Mucosa of descending colon (tissue), 3 donors: Measurements from ENCODE around the gene SCYGR7. TPM values are rescaled to one million over a fixed set of nuclear protein-coding genes. Genes with fewer than 3 reads are reported as not detected.

Source experiments
- ATAC-seq: fragments of 200-7000 bp; cut with Tn5 transposase; one replicate; pipeline ENCODE4 v1.9.1; 2020; ENCODE audit warnings: mild to moderate bottlenecking, moderate library complexity
- DNase-seq, 3 donors: peaks; one replicate each; pipeline ENCODE4 v3.0.0-alpha.2; 2020
- H3K36me3 ChIP-seq: fragments of 200-600 bp; one replicate; pipeline ENCODE4 v1.8.0; 2021; ENCODE audit warnings: low read depth, mild to moderate bottlenecking
- H3K4me1 ChIP-seq: fragments of 200-600 bp; one replicate; pipeline ENCODE4 v1.8.0; 2021; ENCODE audit warnings: low read depth, mild to moderate bottlenecking
- H3K4me3 ChIP-seq: fragments of 200-600 bp; one replicate; pipeline ENCODE4 v1.8.0; 2021; ENCODE audit warnings: mild to moderate bottlenecking
- H3K9me3 ChIP-seq: fragments of 200-600 bp; one replicate; pipeline ENCODE4 v1.8.0; 2021; ENCODE audit warnings: mild to moderate bottlenecking
- intact Hi-C, 2 donors: fragments of 100-400 bp; cut with DNase I in 1 of 2; cut with micrococcal nuclease in 1 of 2; formaldehyde crosslinking; loops; one replicate each; pipeline versions ENCODE4 v1.11.0 to v1.11.1; 2022; cut with DNase I, micrococcal nuclease
- long read RNA-seq, 2 donors: library from polyadenylated mRNA; unstranded; transcript quantifications; one replicate each; pipeline ENCODE4 v2.0.0, GENCODE V29; 2019 to 2021
- total RNA-seq, 3 donors: library from RNA; stranded (reverse); fragmentation: NEBNext Ultra II Directional in 2 of 3; extraction: Animal tissue kit (Norgen Biotek cat#: 25700) in 2 of 3; gene quantifications; one replicate each; pipeline versions ENCODE4 v1.2.1 to v1.2.4, GENCODE V29; 2021 to 2023
- TF ChIP-seq, protein P1 (sequence below): fragments of 200-600 bp; IDR thresholded peaks from one replicate; pipeline ENCODE4 v1.8.0; 2022; ENCODE audit warnings: antibody characterized with exemption, mild to moderate bottlenecking
- donor health status: DM: no; HTN: no; CAD: no; lungs with moderate emphysema.
- donor health status: DM: no; HTN: no; CAD: no.
- donor health status: DM: no; HTN: yes; CAD: no.

The SCYGR7 gene, protein sequence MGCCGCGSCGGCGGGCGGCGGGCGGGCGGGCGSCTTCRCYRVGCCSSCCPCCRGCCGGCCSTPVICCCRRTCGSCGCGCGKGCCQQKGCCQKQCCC
- total RNA-seq = not detected
- long read RNA-seq, donor 1 = 0 reads
- long read RNA-seq, donor 2 = 0 reads

DNA sequence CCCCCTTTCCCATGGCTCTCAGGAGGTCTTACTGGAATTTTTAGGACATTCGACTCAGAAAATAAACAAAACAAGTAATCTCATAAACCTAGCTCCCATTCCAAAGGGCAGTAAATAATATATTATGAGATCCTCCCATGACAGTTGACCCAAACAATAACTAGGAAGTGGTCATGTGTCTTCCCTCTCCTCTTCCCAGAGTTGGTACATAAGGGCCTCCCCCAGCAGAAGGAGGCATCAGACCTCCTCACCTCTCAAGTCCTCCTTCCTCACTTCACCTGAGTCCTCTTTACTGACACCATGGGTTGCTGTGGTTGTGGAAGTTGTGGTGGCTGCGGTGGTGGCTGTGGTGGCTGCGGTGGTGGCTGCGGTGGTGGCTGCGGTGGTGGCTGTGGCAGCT lies at the start of gene SCYGR7:
SCYGR7 (plus strand) TSS at position 301 of the 400 bp plus-strand sequence; CDS start at position 301, 0 bp downstream.
- no peak within 1 kb of the TSS for H3K4me3 ChIP-seq
- H3K9me3 ChIP-seq = no peaks in the 10 kb centered on the region
- intact Hi-C loops = no loop called here
- DNase-seq (no peak), ATAC-seq (no peak)
- H3K36me3 ChIP-seq = no peaks in the 10 kb centered on the region
- TF ChIP-seq, protein P1, sequence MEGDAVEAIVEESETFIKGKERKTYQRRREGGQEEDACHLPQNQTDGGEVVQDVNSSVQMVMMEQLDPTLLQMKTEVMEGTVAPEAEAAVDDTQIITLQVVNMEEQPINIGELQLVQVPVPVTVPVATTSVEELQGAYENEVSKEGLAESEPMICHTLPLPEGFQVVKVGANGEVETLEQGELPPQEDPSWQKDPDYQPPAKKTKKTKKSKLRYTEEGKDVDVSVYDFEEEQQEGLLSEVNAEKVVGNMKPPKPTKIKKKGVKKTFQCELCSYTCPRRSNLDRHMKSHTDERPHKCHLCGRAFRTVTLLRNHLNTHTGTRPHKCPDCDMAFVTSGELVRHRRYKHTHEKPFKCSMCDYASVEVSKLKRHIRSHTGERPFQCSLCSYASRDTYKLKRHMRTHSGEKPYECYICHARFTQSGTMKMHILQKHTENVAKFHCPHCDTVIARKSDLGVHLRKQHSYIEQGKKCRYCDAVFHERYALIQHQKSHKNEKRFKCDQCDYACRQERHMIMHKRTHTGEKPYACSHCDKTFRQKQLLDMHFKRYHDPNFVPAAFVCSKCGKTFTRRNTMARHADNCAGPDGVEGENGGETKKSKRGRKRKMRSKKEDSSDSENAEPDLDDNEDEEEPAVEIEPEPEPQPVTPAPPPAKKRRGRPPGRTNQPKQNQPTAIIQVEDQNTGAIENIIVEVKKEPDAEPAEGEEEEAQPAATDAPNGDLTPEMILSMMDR = no peak
- no peaks in the 10 kb centered on the region for H3K4me1 ChIP-seq

DNA sequence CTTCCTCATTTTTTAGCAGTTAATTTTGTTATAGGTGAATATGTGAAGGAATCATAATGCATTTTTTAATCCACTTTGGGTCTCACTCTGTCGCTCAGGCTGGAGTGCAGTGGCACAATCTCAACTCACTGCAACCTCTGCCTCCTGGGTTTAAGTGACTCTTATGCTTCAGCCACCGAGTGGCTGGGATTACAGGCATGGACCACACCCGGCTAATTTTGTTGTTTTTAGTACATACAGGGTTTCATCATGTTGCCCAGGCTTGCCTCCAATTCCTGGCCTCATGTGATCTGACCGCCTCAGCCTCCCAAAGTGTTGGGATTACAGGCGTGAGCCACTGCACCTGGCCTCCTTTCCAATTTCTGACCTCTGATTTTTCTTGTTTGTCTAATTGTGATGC lies 43.9 kb upstream of the SCYGR7 start:
- Histone ChIP-seq H3K36me3 (no peaks in the 10 kb centered on the region), H3K9me3 (no peaks in the 10 kb centered on the region), H3K4me3 (no peak overlapping the region), H3K4me1 (no peaks in the 10 kb centered on the region)
- TF ChIP-seq, protein P1 = no peak
- DNase-seq (no peak), ATAC-seq (no peak)
- intact Hi-C loops = no loop called here

DNA sequence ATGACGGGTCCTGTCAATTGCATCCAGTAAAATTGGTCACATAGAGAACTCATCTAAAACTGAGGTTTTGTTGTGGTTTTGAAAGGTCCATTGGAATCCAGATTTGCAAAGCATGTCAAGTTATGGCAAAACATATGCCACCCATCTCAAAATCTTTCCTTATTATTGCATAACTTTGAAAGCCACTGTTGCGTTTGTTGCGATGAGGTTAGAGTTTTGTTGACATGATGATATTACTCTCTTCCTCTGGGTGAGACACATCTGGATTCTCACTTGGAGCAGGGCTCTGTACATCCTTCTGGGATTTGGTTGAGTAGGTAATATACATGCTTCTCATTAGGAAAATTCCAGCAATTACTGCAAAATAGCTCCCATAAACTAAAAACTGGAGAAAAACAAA lies 40.9 kb upstream of the SCYGR7 start:
- no peaks in the 10 kb centered on the region for H3K36me3 ChIP-seq
- intact Hi-C loops = no loop called here
- ATAC-seq (no peak), DNase-seq (no peak)
- no peaks in the 10 kb centered on the region for H3K9me3 ChIP-seq
- TF ChIP-seq, protein P1 = no peak
- no peaks in the 10 kb centered on the region for H3K4me1 ChIP-seq
- H3K4me3 ChIP-seq = no peak overlapping the region

DNA sequence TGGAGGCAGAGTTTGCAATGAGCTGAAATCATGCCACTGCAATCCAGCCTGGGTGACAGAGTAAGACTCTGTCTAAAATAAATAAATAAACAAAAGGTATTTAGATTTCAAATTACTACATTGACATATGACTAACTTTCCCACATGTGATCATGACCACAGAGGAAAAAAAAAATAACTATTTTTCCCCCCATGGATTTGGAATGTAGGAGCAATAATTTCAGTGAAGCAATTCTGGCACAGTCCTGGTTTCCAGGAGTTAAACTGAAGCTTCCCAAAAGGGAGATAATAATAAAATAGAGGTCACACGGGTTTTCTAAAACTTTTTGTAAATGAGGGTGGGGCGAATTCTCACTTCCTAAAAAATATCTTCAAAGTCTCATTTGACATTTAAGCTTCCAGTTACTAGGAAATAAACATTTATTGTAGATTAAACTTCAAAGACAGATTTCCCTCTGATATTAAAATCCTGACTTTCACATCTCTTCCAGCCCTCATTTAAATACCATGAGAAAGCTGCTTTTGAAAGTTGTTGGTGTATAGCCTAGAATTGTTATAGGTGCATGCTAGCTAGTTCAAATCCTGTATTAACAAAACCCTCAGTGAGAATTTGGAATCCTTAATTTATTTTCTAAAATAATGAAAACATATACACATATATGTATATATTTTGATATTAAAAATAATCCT lies 31.0 kb upstream of the SCYGR7 start:
- DNase-seq = no peak
- Histone ChIP-seq H3K4me1 (peaks cover 3% of the 10 kb centered on the region), H3K4me3 (no peak overlapping the region), H3K9me3 (no peaks in the 10 kb centered on the region), H3K36me3 (no peaks in the 10 kb centered on the region)
- TF ChIP-seq, protein P1 = no peak
- ATAC-seq = no peak
- intact Hi-C loops = no loop called here

DNA sequence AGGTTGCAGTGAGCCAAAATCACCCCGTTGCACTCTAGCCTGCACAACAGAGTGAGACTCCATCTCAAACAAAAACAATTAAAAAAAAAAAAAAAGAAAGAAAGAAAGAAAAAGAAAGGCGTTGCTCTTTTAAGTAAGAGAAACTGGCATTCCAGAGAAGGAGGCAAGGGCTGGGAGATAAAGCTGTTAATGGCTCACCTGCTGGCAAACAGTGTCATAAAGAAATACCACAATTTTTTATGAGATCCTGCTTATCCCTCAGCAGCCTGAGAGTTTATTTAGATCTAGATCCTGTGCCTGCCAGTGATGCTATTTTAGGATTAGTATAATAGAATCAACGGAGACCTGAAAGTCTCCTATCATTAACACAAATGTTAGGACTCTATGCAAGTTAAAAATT lies 26.6 kb upstream of the SCYGR7 start:
- DNase-seq (peak in 1 of 3 donors; percentile 57), ATAC-seq (peak; percentile 89)
- Histone ChIP-seq H3K9me3 (no peaks in the 10 kb centered on the region), H3K4me1 (peaks cover 3% of the 10 kb centered on the region), H3K36me3 (no peaks in the 10 kb centered on the region), H3K4me3 (no peak overlapping the region)
- intact Hi-C loops = no loop called here
- TF ChIP-seq, protein P1 = no peak
